PFSK-1 (cell line): ENCODE results near the gene CCT2.

ENCODE experiments used
- REST ChIP-seq, 2 experiments: IDR thresholded peaks; 2 replicates each; pipeline versions ENCODE4 v1.6.1 to v1.8.0; 2011 to 2012; ENCODE audit warnings: low read depth in 2 of 2, low read length in 2 of 2, control low read depth in 1 of 2, inconsistent platforms in 1 of 2, mild to moderate bottlenecking in 1 of 2, moderate library complexity in 1 of 2; ENCODE audit not compliant: insufficient read depth in 1 of 2
- SIN3A ChIP-seq: IDR thresholded peaks from 2 replicates; pipeline ENCODE4 v1.6.1; 2012; ENCODE audit warnings: mild to moderate bottlenecking, low read length, moderate library complexity, borderline replicate concordance; ENCODE audit not compliant: insufficient read depth
- TAF1 ChIP-seq: IDR thresholded peaks from 2 replicates; pipeline ENCODE4 v1.6.1; 2012; ENCODE audit warnings: low read length, control low read depth, borderline replicate concordance; ENCODE audit not compliant: insufficient read depth

DNA sequence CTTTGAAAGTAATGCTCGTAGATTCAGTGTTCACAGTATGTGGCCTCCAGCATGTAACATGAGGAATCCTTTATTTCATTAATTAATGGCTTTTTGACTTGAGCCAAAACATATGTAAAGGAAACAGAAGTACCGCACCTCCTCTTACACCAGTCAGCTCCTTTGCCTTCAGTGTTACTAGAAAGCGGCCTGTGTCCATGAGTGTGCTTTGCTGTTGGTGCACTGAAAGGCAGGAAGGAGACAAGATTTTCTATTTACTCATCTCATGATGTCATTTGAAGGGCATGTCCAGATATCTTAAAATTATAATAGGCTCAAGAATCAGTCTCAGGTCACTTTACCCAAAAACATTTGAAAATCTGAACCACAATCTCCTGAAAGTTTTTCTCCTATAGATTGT, 9.9 kb upstream of the CCT2 start:
- TF ChIP-seq REST (IDR thresholded peaks at IDR 0.05; ENCODE audit: insufficient read depth in 1 of 2, low read depth in 2 of 2, low read length in 2 of 2) (no peak), TAF1 (no peak), SIN3A (no peak)
